Neural progenitor cell (in vitro differentiated cells): ENCODE measurements around the gene DCTN3. TPM values are rescaled to one million over a fixed set of nuclear protein-coding genes. Genes with fewer than 3 reads are reported as not detected.

Experiments
- DNase-seq: peaks from one replicate; pipeline ENCODE4 v3.0.0-alpha.2; 2016; ENCODE audit warnings: low spot score
- H2AFZ ChIP-seq: fragments of 200-600 bp; sonication (generic); replicated peaks from 2 replicates; pipeline ENCODE4 v1.6.1; 2016; ENCODE audit warnings: antibody characterized with exemption
- H3F3A ChIP-seq: fragments of 200-600 bp; sonication (generic); 2 replicates; pipeline ENCODE4 v1.6.1; 2016; ENCODE audit warnings: antibody characterized with exemption, low read depth
- H3K27ac ChIP-seq: fragments of 200-600 bp; sonication (generic); 2 replicates; pipeline ENCODE4 v1.5.1; 2016; ENCODE audit warnings: mild to moderate bottlenecking
- H3K27me3 ChIP-seq: fragments of 200-600 bp; sonication (generic); 2 replicates; pipeline ENCODE4 v1.6.1; 2016; ENCODE audit warnings: mild to moderate bottlenecking, moderate library complexity
- H3K36me3 ChIP-seq: fragments of 200-600 bp; sonication (generic); 2 replicates; pipeline ENCODE4 v1.5.1; 2016
- H3K4me1 ChIP-seq: fragments of 200-600 bp; sonication (generic); 2 replicates; pipeline ENCODE4 v1.6.1; 2016; ENCODE audit warnings: mixed run types
- H3K4me2 ChIP-seq: fragments of 200-600 bp; sonication (generic); 2 replicates; pipeline ENCODE4 v1.6.1; 2016
- H3K4me3 ChIP-seq: fragments of 200-600 bp; sonication (generic); 2 replicates; pipeline ENCODE4 v1.5.1; 2016
- H3K79me2 ChIP-seq: fragments of 200-600 bp; sonication (generic); 2 replicates; pipeline ENCODE4 v1.6.1; 2016; ENCODE audit warnings: low read depth
- H3K9ac ChIP-seq: fragments of 200-600 bp; sonication (generic); 2 replicates; pipeline ENCODE4 v1.6.1; 2016
- H3K9me3 ChIP-seq: fragments of 200-600 bp; sonication (generic); 2 replicates; pipeline ENCODE4 v1.5.1; 2016; ENCODE audit warnings: low read depth
- H4K20me1 ChIP-seq: fragments of 200-600 bp; sonication (generic); 2 replicates; pipeline ENCODE4 v1.6.1; 2016; ENCODE audit warnings: low read depth
- H3K27ac Mint-ChIP-seq: 3 replicates; pipeline ENCODE4 v1.8.0; 2021; ENCODE audit warnings: mixed read lengths
- H3K27me3 Mint-ChIP-seq: 2 replicates; pipeline ENCODE4 v1.8.0; 2022; ENCODE audit warnings: low read depth, mild to moderate bottlenecking, inconsistent platforms, moderate library complexity, mixed read lengths; ENCODE audit not compliant: insufficient read depth
- H3K36me3 Mint-ChIP-seq: 3 replicates; pipeline ENCODE4 v1.8.0; 2021; ENCODE audit warnings: mixed read lengths
- H3K4me1 Mint-ChIP-seq: 3 replicates; pipeline ENCODE4 v1.8.0; 2021; ENCODE audit warnings: mixed read lengths
- H3K4me3 Mint-ChIP-seq: 3 replicates; pipeline ENCODE4 v1.8.0; 2021; ENCODE audit warnings: mild to moderate bottlenecking, moderate library complexity, mixed read lengths
- H3K9me3 Mint-ChIP-seq: 3 replicates; pipeline ENCODE4 v1.8.0; 2020; ENCODE audit warnings: mixed read lengths
- EZH2 ChIP-seq: fragments of 200-600 bp; sonication (generic); IDR thresholded peaks from 2 replicates; pipeline ENCODE4 v1.6.1; 2017; ENCODE audit warnings: antibody characterized with exemption, mild to moderate bottlenecking, moderate library complexity
- EZH2phosphoT487 ChIP-seq: fragments of 200-600 bp; sonication (generic); IDR thresholded peaks from 2 replicates; pipeline ENCODE4 v1.6.1; 2017; ENCODE audit warnings: antibody characterized with exemption
- total RNA-seq: library from RNA; depleted of rRNA; stranded (reverse); fragments of >200 nt; gene quantifications from 2 replicates; pipeline ENCODE4 v1.2.3, GENCODE V29; 2015; ENCODE audit warnings: low replicate concordance
- TF ChIP-seq, protein P1 (sequence below): fragments of 200-600 bp; sonication (generic); IDR thresholded peaks from 2 replicates; pipeline ENCODE4 v1.5.1; 2017; ENCODE audit warnings: antibody characterized with exemption, mild to moderate bottlenecking

Gene DCTN3
- total RNA-seq, 1 donor from 2014 or later, result 45.6 TPM

DNA sequence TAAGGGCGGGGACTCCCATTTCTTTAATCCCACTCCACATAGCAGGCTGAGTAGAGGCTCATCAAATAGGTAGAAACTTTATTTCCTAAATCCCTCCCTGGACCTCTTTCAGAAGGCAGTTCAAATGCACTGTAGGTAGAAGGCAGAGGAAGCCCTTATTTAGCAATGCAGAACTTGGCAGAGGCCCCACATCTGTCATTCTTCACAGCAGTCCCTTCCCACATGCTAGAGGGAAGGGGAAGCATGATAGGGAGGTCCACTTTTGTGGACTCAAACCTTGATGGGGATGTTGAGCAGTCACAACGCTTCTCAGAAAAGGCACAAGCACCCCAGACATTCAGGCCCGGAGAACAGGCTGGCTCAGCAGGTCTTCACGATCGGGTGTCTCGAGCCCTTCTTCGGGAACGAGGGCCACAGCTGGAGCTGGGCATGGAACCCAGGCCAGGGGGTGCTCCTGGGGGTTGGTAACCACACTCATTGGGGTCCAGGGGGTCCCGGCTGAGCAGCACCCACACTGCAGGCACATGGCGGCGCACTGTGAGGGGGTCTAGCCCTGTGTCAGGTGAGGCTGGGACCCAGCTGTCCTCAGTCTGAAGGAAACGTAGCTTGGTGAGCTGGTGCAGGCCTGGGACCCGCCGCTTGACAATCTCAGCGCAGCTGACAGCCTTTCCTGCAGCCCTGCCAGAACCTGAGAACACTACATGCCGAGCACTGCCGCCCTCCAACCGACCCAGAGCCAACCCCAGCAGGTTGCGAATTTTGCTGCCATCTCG lies 9.7 kb downstream of the DCTN3 start:
- H3K4me2 ChIP-seq, result peak overlapping the region; percentile 86
- peak overlapping the region; percentile 46 for H3K9ac ChIP-seq
- H2AFZ ChIP-seq, result no peak overlapping the region
- H3K27me3 ChIP-seq, result peaks cover 4% of the 10 kb centered on the region
- H3K27ac Mint-ChIP-seq, result peak overlapping the region; percentile 58
- H3K9me3 Mint-ChIP-seq, result no peaks in the 10 kb centered on the region
- H3K9me3 ChIP-seq, result no peaks in the 10 kb centered on the region
- peak overlapping the region; percentile 90 for H3K4me3 Mint-ChIP-seq
- H3K36me3 Mint-ChIP-seq, result no peaks in the 10 kb centered on the region
- peaks cover 24% of the 10 kb centered on the region for H3K4me1 Mint-ChIP-seq
- H3K79me2 ChIP-seq, result peaks cover 13% of the 10 kb centered on the region
- peak overlapping the region; percentile 66 for H3K4me3 ChIP-seq
- peaks cover 8% of the 10 kb centered on the region for H3K4me1 ChIP-seq
- no peaks in the 10 kb centered on the region for H4K20me1 ChIP-seq
- H3K36me3 ChIP-seq, result no peaks in the 10 kb centered on the region
- no peak for DNase-seq
- H3K27me3 Mint-ChIP-seq, result peaks cover 14% of the 10 kb centered on the region
- TF ChIP-seq EZH2 (no peak), EZH2phosphoT487 (no peak)
- TF ChIP-seq, protein P1, sequence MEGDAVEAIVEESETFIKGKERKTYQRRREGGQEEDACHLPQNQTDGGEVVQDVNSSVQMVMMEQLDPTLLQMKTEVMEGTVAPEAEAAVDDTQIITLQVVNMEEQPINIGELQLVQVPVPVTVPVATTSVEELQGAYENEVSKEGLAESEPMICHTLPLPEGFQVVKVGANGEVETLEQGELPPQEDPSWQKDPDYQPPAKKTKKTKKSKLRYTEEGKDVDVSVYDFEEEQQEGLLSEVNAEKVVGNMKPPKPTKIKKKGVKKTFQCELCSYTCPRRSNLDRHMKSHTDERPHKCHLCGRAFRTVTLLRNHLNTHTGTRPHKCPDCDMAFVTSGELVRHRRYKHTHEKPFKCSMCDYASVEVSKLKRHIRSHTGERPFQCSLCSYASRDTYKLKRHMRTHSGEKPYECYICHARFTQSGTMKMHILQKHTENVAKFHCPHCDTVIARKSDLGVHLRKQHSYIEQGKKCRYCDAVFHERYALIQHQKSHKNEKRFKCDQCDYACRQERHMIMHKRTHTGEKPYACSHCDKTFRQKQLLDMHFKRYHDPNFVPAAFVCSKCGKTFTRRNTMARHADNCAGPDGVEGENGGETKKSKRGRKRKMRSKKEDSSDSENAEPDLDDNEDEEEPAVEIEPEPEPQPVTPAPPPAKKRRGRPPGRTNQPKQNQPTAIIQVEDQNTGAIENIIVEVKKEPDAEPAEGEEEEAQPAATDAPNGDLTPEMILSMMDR, result no peak
- peaks cover 14% of the 10 kb centered on the region for H3F3A ChIP-seq
- no peak overlapping the region for H3K27ac ChIP-seq

DNA sequence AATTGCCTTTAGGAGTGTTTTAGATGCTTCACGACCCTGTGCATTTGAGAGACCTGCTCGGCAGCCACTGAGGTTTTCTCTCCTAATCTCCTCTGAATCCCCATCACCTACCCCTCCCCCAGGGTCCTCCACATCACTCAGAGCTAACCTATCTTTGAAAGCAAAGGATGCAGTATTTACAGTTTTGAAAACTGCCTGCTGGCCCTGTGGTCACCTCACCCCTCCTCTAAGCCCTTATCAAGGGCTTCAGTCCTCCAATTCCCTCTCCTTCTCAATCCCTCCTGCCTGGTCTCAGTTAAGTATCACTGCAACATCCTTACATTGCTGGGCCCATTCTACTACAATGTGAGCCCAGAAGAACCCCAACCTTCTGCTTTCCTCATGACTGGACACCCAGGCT lies 13.0 kb downstream of the DCTN3 start:
- Histone ChIP-seq H3K9me3 (no peaks in the 10 kb centered on the region), H3F3A (peaks cover 3% of the 10 kb centered on the region), H3K4me2 (no peak overlapping the region), H3K79me2 (peaks cover 13% of the 10 kb centered on the region), H3K9ac (no peak overlapping the region), H3K27me3 (peaks cover 14% of the 10 kb centered on the region), H3K36me3 (no peaks in the 10 kb centered on the region), H3K4me1 (peaks cover 8% of the 10 kb centered on the region), H2AFZ (no peak overlapping the region), H3K4me3 (no peak overlapping the region), H3K27ac (no peak overlapping the region), H4K20me1 (no peaks in the 10 kb centered on the region)
- Mint-ChIP-seq H3K4me1 (peaks cover 28% of the 10 kb centered on the region), H3K27me3 (peaks cover 5% of the 10 kb centered on the region), H3K27ac (no peak overlapping the region), H3K4me3 (no peak overlapping the region), H3K36me3 (no peaks in the 10 kb centered on the region), H3K9me3 (no peaks in the 10 kb centered on the region)
- TF ChIP-seq, protein P1, result no peak
- no peak for TF ChIP-seq EZH2phosphoT487
- no peak for TF ChIP-seq EZH2
- no peak for DNase-seq

GRCh38 chr9:34606905-34607304 lies 13.4 kb downstream of the DCTN3 start:
- Histone ChIP-seq H3K36me3 (no peaks in the 10 kb centered on the region), H3F3A (no peaks in the 10 kb centered on the region), H3K4me2 (no peak overlapping the region), H4K20me1 (no peaks in the 10 kb centered on the region), H3K9me3 (no peaks in the 10 kb centered on the region), H3K27me3 (peaks cover 14% of the 10 kb centered on the region), H3K4me1 (peaks cover 8% of the 10 kb centered on the region), H3K9ac (no peak overlapping the region), H2AFZ (no peak overlapping the region), H3K4me3 (no peak overlapping the region), H3K27ac (no peak overlapping the region), H3K79me2 (peaks cover 13% of the 10 kb centered on the region)
- peaks cover 29% of the 10 kb centered on the region for H3K4me1 Mint-ChIP-seq
- no peak overlapping the region for H3K4me3 Mint-ChIP-seq
- H3K36me3 Mint-ChIP-seq, result no peaks in the 10 kb centered on the region
- no peaks in the 10 kb centered on the region for H3K9me3 Mint-ChIP-seq
- no peak overlapping the region for H3K27ac Mint-ChIP-seq
- no peak for TF ChIP-seq EZH2phosphoT487
- TF ChIP-seq, protein P1, result no peak
- no peak for TF ChIP-seq EZH2
- peaks cover 4% of the 10 kb centered on the region for H3K27me3 Mint-ChIP-seq
- no peak for DNase-seq
